Measurements from ENCODE around the gene ALLC.
"Not testable (repeated sequence)": the region's sequence is repeated elsewhere in the genome, so short reads cannot be mapped to it uniquely, and the experiment has no call there.

ALLC gene

DNA sequence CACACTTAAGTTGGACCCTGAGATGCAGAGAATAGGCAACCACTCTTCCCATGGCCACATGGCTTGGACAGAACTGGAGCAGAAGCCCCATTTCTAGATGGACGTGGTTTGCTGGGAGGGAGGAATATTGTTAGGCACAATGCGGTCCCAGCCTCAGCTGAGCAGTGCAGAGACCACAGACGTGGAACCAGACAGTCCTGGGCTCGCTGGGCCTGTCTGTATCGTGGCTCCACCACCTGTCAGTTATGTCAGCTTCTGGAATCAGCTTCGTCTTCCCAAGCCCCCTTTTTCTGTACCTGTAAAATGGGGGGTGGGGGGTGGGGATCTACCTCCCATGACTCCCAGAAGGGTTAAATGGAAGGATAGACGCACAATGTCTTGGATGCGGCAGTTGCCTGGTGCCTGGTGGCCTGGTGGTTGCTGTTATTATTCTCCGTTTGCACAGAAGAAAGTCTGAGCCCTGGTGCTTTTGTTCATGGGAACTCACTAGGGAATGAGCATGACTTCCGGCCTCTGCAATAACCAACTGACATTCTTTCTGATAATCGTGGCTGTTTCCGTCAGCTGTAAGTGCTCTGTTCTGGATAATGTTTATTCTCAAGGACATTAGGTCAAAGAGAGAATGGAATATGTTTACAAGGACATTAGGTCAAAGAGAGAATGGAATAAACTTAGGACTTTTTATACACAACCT is 31.7 kb upstream of the ALLC start:
- in situ Hi-C loops (cut with MboI; ENCODE audit: low sequenced_read_pairs), result no loop called here

DNA sequence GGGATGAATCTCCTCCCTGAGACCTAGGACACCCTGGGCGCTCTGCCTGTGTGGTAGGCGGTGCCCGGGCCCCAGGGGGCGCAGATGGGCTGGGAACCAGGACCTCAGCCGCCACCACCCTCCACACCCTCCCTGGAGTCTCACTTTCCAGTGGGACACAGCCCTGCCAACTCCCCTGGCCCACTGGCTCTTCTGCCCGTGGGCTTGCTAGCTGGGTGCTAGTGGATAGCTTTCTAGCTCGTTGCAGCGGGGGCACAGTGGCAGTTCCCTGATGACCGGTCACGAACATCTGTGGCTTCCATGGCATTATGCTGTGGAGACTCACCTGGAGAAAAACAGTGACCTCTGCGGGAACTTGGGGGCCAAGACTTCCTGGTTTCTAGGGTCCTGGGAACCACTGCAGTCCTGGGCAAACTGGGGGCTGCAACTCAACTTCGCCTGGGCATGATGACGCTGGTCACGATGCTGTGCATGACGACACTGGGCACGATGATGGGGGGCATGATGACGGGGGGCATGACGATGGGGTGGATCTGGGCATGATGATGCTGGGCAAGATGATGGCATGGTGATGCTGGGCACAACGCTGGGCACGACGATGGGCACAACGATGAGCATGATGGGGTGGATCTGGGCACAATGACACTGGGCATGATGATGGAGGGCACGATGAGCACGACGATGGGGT is 31.0 kb upstream of the ALLC start:
- in situ Hi-C loops (cut with MboI; ENCODE audit: low sequenced_read_pairs), result no loop called here

DNA sequence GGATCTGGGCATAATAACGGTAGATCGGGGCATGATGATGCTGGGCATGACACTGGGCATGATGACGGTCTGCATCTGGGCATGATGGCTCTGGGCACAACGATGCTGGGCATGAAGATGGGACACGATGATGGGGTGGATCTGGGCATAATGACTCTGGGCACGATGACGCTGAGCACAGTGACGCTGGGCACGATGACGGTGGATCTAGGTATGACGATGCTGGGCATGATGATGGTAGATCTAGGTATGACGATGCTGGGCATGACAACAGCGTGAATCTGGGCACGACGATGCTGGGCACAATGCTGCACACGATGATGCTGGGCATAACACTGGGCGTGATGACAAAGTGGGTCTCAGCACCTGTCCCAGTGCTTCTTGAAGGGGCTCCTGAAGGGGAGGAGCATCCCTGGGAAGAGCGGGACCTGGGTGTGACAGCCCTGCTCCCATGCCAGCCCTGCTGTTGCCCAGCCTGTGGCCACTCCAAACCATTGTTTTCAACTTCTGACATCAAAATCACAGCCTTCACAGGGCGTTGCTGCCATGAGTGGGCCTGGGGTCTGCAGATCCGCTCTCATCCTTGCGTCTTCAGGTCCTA is 30.4 kb upstream of the ALLC start:
- in situ Hi-C loops (cut with MboI; ENCODE audit: low sequenced_read_pairs), result no loop called here

DNA sequence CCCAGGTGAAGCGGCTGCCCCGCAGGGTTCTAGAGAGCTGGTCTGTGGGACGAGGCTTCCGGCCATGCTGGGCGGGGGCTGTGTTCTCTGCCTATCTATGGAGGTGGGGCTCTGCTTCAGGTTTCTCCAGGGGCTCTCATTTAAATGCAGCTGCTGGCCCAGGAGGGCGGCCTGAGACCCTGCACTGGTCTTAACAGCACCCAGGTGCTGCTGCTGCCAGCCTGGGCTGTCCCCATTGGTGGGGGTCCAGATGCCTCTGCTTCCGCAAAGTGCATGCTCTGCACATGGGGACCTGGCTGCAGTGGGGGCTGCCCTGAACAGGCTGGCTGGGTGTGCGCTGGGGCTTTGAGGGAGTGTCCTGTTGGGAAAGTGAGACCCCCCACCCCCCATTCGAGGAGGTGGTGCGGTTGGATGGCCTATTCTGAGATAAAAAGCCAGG is 29.7 kb upstream of the ALLC start:
- in situ Hi-C loops (cut with MboI; ENCODE audit: low sequenced_read_pairs), result no loop called here

DNA sequence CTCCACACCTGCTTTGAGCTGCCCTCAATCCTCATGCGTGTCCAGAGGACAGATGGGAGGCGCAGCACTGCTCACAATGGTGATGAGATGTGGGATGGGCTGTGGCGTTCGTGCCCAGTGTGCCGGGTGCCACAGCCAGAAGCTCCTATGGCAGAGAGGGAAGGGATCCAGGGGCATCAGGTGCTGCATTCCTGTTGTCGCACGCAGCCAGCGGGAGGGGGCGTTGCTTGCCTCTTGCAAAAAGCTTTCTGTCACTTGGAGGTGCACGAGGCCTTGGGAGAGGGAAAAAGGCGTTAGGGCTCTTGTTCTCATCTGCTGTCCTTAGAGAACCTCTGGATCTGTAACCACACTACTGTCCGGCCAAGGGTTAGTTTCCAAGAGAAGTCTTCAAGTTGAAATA is 29.2 kb upstream of the ALLC start:
- in situ Hi-C loops (cut with MboI; ENCODE audit: low sequenced_read_pairs), result no loop called here

DNA sequence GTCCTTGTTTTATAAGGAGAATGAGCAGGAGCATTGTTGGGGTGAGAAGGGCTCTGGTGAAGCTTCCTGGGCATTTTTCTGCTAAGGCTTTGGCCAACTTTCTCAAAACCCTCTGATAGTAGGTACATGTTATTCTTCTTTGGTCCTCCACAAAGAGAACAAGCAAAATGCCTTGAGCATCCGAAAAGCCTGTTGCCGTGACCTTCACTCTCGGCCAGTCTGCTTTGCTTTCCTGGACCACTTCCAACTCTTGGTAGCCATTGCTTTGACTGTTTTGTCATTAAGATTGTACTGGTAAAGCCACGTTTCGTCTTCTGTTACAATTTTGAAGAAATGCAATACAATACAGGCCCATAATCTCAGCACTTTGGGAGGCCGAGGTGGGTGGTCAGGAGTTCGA is 27.4 kb upstream of the ALLC start:
- in situ Hi-C loops (cut with MboI; ENCODE audit: low sequenced_read_pairs), result no loop called here

DNA sequence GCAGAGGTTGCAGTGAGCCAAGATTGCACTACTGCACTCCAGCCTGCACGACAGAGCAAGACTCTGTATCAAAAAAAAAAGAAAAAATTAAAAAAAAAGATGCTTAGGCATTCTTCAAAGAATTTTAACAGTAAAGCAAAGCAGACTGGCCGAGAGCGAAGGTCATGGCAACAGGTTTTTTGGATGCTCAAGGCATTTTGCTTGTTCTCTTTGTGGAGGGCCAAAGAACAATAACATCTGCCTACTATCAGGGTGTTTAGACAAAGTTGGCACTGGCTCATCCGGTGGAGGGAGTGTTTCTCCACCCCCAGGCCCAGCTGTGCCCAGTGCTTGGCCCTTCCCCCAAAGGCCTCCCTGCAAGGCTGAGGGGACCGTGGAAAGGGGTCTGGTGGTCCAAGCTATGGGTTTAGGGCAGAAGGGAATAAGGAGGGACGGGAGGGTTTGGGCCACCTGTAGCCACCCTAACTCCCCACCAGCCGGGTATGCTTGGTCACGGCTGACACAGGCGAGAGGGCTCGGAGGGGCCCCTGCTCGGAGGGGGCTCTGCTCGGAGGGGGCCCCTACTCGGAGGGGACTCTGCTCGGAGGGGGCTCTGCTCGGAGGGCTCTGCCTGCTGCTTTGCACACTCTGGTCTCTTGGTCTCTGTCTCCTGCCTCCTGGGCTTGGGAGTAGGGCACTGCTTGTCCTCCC is 26.7 kb upstream of the ALLC start:
- in situ Hi-C loops (cut with MboI; ENCODE audit: low sequenced_read_pairs), result no loop called here

DNA sequence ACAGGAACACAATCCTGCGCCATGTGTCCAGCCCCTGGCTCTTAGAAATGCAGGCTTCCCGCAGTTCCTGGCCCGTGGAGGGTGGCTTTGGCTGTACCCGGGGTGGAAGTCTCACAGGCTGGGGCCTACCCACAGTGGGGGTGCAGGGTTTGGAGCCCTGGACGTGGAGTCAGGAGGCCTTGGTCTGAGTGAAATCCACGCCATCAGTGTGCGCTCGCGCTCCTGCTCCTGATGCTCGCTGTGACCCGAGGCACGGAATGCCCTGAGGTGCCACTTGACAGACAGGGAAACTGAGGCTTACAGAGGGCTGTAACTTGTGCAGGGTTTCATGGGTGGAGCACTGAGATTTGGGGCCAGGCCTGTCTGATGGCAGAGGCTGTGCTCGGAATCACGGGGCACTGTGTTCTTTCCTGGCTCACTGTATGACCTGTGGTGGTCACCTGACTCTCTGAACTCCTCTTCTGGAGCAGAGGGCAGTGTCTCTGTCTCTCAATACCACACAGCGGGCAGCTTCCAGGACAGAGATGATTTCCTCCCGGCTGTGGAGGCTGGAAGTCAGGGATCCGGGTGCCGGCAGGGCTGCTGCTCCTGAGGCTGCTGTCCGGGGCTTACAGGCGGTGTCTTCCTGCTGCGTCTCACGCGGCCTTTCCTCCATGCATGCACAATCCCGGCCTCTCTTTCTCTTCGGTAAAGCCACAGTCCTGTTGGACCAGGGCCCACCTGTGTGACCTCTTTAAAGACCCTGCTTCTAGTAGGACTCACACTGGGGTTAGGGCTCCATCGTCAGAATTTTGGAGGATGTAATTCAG is 25.9 kb upstream of the ALLC start:
- in situ Hi-C loops (cut with MboI; ENCODE audit: low sequenced_read_pairs), result no loop called here

DNA sequence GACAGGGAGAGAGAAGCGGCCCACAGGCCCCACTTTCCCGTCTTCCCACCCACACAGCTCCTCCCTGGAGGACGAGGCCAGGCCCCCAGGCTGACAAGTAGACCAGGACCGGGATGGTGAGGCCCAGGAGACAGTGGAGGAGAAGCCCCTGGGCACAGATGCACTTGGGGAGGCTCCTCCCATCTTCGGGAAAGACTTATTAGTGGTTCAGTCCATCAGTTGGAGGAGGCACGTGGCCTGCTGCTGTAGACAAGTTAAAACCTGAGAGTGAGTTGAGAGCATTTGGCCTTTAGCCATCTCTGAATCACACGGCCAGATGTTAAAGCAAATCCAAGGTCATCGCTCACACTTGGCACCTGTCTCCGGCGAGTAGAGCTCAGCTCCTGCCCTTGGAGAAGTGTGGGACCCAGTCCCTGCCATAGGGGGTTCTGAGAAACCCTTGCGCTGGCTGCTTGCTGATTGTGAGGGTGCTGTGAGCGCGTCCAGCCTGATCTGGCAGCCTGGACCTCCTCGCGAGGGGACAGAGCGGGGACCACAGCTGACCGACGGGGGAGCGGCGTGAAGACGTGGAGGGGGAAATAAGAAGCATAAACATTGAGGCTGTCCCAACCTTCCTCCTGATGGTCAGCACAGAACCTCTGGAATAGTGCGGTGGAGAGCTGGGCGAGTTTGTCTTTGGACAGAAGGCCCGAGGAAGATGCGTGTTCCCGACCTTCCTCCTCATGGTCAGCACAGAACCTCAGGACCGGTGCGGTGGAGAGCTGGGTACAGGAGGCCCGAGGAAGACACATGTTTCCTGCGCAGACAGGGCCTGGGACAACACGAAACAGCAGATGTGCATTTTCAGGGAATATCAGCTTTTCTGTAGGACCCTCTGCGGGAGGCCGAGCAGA is 24.7 kb upstream of the ALLC start:
- in situ Hi-C loops (cut with MboI; ENCODE audit: low sequenced_read_pairs), result no loop called here

DNA sequence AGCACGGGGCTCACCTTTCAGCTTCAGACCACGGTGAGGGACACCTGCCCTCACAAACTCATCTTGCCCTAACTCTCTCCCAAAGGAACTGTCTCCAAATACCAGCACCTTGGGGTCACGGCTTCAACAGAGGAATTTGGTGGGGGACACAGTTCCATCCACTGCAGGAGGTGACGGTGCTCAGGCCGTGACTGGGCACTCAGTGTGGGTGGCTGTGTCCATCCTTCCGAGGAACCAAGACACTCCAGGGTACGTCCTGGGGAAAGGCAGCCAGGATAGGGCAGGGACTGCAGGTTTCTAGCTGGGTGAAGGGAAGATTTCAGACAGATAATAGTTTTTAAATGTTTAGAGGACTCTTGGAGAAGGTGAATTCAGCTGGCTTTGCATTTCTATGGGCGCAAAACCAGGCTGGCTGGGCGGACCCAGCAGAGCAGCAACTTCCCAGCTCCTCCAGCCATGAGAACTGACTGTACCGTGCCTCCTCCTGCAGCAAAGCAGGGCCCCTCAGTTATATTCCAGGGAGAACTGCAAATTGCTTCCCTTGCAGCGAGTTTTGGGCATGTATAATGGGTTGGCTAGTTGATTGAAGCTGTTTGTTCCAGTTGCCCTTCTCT is 23.9 kb upstream of the ALLC start:
- in situ Hi-C loops (cut with MboI; ENCODE audit: low sequenced_read_pairs), result no loop called here

DNA sequence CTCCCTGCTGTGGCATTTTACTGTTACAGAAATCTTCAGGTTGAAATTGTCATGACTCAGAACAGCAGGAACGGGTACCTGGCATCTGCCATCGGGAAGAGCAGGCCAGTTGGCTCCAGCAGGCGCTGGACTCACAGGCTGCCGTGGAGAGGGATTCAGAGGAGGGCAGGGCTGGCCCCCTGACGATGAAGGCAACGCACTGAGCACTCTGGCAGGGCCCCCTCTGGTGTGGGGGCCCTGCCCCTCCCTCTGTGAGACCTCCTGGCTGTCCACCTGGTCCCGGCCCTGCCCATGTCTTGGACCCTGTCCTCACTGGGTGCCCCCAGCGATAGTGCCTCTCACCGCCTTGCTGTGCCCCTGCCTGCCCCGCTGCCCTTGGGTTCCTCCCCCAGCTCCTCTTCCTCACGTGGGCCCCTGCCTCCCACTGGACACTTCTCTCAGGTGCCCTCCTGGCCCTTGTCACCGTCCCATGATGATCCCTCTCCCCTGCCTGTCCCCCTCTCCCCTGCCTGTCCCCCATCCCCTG is 23.3 kb upstream of the ALLC start:
- in situ Hi-C loops (cut with MboI; ENCODE audit: low sequenced_read_pairs), result no loop called here

DNA sequence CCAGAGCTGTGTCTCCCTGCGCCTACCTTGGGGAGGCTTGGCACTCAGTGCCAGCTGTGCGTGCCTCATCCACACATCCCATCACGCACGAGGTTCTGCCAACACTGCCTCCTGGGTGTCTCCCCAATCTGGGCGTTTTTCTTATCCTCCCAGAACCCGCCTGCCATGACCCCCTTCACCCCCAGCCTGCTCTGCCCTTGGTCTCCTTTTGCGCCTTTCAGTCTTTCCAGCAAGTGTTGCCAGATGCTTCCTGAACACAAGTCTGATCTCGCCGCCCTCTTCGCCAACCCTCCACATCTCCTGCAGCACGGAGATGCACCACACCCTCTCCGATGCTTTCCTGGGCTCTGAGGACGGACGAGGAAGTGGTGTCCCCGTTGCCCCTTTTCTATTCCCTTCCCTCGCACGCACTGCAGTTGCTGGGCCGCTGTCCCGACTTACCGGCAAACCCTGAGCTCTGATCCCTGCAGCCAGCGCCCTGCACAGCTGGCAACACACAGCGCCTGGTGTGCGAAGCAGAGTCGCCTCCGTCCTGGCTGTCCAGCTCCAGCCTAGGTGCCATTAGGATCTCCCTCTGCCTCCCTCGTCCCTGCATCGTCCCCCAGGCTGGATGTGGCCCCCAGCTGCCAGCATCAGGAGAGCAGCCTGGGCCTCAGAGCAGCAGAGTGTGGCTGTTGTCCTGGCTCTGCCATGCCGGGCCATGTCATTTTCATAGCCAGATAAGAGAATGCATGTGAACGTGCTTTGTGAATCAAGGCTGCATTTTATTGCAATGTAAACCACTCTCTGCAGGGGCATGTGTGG is 22.6 kb upstream of the ALLC start:
- in situ Hi-C loops (cut with MboI; ENCODE audit: low sequenced_read_pairs), result no loop called here

DNA sequence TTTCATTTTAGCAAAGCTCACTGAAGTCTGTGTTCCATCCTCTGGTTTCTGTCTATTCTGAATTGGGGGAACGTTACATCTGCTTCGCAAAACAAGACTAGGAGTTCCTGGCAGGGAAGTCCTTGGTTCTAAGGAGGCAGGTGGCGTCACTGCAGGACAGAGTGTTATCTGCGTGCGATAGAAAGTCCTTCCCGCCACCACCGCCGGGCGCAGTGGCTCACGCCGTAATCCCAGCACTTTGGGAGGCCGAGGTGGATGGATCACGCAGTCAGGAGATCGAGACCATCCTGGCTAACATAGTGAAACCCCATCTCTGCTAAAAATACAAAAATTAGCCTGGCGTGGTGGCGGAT is 22.0 kb upstream of the ALLC start:
- in situ Hi-C loops (cut with MboI; ENCODE audit: low sequenced_read_pairs), result not testable (repeated sequence)

DNA sequence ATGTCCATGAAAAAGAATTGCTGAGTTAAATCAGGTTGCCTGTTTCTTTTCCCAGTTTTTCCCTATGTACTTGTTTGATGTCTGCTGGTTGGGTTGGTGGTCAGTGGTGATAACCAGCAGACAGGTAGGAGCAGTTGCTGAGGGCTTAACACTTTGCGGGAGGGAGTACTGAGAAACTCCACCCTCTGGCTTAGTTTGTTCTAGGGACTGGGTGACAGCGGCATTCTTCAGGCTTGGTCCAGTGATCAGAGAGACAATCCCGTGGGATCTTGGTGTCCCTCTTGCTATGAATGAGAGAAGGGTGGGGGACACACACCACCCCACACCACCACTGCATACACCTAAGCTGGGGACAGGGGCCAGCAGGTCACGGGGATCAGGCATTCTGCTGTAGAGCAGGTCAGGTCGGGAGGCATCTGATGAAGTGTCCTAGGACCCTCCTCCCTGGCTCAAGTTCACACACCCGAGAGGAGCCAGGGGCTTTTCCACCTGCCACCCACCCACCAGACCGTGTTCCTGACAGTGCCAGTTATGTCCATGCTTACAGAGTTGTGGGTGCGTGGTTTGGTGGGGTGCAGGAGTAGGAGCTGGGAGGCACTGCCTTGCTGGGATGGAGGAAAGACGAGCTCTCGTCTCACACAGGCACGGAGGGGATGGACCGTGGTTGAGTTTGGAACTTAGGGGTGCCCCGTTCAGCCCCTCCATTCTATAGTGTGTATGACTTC is 21.3 kb upstream of the ALLC start:
- in situ Hi-C loops (cut with MboI; ENCODE audit: low sequenced_read_pairs), result no loop called here

DNA sequence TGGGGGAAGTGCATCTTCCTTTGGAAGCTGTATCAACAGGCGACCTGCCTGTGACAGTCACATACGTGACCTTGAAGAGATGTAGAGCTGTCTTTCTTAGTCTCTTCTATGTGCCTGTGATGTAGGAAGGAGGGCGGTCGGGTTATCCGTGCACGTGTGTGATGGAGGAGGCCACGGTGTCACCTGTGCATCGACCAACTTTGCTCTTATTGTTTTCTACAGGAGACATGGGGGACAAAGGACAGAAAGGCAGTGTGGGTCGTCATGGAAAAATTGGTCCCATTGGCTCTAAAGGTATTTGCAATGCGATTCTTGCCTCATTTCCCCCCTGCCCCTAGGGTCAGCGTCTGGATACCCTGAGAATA is 20.7 kb upstream of the ALLC start:
- in situ Hi-C loops (cut with MboI; ENCODE audit: low sequenced_read_pairs), result no loop called here

DNA sequence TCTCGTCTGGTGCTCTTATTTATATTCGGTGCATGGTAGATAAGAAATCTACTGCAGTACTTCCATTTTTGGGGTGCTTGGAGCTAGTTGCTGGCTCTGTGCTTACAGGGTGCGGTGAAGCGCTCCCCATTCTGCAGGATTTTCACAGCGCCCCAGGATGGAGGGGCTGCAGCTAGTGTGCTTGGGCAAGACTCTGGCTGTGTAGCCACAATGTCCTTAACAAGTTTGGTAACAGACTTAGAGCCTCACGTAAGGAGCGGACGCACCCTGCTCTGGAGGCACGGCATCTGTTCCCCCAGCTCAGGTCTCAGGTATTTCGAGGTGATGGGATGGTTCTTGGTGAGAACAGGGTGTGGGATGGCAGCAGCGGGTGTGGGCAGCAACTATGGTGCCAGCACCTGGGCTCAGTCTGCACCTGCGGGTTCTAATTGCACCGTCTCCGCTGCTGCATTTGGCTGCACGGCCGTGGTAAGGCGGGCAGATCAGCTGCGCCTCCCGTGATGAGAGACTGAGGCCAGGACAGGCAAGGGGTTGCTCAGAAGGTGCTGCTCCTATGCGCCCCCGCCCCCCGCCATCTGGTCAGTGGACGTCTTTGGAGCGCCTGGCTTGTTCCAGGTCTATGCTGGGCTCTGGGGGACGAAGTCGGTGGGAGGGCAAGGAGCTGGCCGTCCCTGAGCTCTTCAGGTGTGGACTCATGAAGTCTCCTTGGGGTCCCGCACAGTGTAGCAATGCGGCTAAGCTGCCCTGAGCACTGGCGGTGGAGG is 20.1 kb upstream of the ALLC start:
- in situ Hi-C loops (cut with MboI; ENCODE audit: low sequenced_read_pairs), result no loop called here

DNA sequence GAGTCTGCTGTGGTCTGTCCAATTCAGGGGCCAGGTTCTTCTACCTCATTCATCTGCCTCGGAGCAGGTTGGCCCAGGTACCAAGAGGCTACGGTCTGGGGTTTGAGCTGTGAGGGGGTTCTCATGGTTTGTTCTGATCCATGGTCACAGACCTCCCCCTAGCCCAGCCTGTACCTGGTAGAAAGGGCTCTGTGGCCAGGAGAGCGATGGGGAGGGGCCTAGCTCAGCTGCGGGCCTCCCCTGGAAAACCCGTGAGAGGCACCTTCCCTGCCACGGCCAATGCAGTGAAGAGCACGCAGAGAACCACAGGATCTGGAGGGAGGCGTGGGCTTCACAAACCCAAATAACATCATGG is 19.6 kb upstream of the ALLC start:
- in situ Hi-C loops (cut with MboI; ENCODE audit: low sequenced_read_pairs), result no loop called here

Data from HL-60/S4 (cell line).